ENCODE results near the gene XRRA1.

Gene XRRA1

DNA sequence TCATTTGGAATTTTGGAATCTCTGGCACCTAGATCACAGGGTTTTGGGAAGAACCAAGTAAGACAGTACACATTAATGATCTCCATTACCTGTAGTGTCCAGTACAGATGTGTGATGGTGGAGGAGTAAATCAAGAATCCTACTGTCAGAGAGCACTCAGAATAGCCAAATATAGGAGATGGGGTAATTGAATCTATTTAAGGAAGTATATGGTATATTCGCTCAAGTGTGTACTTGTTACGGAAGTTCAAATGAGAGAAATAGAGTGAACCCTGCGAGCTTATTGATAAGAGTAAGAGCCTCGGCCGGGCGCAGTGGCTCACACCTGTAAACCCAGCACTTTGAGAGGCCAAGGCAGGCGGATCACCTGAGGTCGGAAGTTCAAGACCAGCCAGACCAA lies 2.3 kb upstream of the XRRA1 start:
- no peak for DNase-seq (ENCODE audit: low read depth)

DNA sequence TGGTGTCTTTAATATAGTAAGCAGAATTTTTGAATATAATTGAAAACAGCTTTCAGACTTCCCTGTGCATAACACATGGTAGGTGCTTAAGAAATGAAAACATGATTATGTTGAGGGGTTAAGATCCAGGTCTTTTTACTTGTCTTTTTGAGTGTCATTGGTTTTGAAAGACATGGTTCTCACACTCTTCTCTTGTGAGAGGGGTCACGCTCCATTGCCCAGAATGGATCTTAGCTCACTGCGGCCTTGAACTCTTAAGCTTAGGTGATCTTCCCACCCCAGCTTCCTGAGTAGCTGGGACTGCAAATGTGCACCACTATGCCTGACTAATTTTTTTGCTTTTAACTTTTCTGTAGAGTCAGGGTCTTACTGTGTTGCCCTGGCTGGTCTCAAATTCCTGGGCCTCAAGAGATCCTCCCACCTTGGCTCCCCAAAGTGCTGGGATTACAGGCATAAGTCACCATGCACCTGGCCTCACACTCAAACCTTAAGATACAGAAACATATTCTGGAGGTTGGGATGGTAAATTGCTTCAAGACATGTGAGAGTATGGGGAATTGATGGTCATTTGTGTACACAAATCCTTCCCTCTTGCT lies 1.6 kb upstream of the XRRA1 start:
- DNase-seq (ENCODE audit: low read depth), result no peak

DNA sequence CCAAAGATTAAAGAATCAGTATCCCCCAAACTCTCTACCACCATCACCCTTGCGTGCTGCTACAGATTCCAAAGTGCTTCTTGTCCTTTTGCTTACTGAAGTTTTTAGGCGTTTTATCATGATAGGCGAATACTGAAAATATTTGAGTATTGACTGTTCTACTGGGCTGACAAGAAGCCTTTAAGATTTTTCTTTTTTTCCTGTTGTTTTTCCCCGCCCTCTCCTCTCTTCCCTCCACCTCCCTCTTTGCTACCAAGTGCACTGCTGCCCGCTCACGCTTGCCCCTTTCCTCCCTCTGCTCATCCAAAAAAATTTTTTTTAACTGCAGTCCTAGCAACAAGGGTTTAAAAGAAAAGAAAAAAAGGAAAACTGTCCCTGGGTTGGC lies 854 bp upstream of the XRRA1 start:
- DNase-seq (ENCODE audit: low read depth), result no peak

DNA sequence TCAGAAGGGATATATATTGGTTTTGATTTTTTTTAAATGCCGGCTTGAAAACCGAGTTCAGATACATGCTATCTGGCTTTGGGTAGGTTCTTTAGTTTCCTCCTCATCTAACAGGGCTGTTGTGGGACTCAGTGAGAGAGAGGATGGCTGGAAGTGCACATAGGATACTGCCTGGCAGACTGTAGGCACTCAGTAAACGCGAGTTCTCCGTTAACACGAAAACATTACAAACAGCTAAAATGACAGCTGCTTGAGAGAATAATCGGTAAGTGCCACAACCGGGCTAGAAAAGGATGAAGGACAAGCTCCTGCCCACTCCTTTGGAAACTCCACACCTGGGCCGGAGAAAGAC lies 369 bp downstream of the XRRA1 start:
- no peak for DNase-seq (ENCODE audit: low read depth)

DNA sequence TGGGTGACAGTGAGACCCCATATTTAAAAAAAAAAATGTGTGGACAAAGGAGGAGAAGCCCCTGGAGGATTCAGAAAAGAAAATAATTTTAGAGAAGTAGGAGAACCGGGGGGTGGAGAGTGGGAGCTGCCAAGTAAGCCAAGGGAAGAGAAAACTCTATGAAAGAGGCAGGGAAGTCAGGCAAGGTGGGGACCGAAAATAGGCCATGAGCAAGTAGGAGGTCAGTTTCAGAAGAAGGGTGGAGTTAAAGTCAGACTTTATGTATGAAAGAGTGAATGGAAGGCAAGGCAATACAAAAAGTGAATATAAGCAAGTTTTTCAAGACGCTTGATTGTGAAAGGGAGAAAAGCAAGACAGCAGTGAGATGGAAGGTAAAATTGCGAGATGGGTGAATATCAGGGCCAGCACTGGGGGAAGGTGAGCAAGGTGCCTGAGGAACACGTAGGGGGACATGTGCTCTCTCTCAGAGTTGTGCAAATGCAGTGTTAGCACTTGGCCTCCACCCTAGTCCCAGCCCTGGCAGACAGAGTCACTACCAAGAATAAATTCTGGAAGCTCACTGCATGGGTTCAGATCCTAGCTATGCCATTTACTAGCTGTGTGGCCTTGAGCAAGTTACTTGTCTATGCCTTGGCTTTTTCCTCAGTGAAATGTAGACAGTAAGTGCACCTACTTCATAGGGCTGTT lies 6.7 kb downstream of the XRRA1 start:
- no peak for DNase-seq (ENCODE audit: low read depth)

DNA sequence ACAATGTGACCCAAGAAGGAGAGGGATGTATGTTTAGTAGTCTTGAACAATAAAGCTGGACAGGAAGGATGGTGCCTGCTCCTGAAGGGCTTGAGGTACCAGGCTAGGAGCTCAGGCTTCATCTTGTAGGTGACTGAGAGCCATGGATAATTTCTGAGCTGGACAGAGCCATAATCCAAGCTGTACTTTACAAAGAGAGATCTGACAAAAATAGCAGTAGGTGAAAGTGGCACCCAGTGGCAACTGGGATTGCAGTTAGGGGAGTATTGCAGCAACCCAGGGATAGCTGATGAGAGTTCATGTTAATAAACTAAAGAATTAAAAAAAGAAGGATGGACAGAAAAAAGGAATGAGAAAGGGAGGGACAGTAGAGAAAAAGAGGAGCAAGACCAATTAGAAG lies 7.4 kb downstream of the XRRA1 start:
- no peak for DNase-seq (ENCODE audit: low read depth)

DNA sequence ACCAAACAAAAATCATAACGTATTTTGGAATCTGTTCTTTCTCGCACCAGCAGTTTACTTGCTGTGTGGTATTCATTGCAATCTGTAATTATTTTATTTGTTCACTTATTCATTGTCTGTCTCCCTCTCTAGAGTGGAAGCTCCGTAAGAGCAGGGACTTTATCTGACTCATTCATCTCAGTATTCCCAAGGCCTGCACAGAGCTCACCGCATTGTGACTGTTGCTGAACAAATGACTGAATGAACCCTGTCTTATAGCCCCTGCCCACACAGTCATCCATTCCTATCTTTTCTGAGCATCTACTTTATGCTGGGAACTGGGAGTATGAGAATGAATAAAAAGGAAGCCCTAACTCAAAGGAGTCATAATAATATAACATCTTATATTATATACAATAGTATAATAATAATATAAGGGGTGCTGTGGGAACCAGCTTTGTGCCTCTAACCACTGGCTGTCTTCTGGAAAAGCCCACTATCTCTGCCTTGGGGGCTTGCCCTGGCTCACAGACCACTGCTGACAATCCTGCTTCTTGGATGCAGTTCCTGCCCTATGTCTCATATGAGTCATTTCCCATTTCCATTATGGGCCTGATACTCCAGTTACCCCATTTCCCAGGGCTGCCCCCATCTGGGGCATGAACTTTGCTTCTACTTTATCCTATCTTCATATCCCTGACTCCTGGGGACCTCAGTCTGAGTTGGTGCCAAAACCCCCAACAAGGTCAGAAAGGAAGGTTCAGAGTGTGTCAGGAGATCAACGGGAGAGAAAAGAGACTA lies 11.0 kb downstream of the XRRA1 start:
- no peak for DNase-seq (ENCODE audit: low read depth)

DNA sequence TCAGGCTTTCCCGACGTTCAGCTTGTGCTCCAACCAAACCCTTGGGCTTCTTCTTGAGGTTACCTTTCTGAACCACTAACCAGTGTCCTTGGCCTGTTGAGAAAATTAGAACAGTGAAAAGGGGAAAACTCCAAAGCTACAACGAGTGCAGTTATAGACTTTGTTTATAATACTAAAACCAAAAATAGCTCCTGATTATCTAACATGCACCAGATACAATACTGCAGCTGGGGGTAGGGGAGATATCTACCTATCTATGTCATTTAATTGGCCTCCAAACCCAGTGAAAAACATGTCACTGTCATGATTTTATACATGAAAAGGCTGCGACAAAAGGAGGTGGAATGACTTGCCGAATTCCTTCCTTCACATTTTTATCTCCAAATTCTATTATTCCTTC lies 11.9 kb downstream of the XRRA1 start:
- DNase-seq (ENCODE audit: low read depth), result no peak

DNA sequence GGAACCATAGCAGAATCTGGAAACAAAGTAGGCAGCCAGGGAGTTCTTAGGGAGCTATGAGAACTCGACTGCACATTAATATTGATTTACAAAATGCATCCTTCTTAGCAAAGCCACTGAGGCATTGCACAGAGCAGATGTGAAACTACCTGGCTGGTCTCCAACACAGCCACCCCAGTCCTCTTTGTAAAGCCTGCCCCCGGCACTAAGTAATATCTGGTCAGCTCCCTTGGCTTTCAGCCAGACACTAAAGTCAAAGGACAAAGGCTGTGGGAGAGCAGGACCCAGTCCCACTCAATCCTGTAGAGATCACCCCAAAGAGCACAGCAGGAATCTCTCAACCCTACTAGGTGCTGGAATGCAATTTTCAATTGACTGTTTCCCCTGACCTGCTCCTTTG lies 12.8 kb downstream of the XRRA1 start:
- DNase-seq (ENCODE audit: low read depth), result no peak

DNA sequence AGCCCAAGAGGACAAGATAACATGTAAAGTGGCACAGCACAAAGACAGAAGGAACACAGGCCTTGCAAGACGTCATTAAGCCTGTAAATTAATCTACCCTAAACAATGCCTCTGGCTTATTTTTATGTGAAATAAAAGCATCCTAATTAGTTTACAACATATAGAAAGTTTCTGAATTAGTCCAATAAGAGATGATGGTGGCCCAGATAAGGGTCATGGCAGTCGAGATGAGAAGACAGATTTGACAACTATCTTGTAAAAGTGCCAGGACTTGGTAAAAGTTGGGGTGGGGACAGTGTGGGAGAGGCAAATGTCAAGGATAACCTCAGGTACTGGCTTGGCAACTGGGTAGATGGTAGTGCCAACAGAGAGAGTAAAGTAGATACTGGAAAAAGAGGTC lies 13.6 kb downstream of the XRRA1 start:
- no peak for DNase-seq (ENCODE audit: low read depth)

DNA sequence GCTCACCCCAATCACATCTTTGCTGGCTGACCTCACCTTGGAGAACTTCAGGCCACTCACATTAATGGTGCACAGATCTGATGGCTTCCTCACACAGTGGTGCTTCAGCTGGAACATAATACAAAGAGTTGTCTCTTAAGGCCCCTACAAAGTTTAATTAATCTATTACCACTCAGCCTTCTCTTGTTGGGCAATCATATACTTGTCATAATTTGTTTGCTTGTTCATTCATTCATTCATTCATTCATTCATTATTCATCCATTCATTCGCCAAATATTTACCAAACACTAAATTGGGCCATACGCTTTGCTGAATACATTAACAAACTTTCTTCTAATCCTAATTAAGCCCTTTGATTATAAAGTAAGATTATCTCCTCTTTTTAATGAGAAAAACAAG lies 15.1 kb downstream of the XRRA1 start:
- DNase-seq (ENCODE audit: low read depth), result no peak

DNA sequence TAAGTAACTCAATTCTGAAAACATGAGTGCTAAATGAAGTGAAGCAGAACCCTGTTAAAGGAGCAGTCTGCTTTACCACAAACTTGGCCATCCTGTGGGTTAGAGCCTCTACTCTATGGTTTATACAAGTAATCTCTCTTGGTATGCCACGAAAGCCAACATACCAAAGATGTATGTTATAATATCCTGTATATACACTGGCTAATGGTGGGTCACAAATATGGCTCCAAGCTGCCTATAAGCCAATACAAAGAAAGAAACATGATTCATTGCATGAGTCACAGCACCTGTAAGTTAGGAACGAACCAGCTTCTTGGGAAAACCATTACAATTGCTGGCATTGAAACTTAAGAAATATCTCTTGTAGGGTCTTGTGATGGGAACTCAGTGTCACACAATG lies 16.1 kb downstream of the XRRA1 start:
- DNase-seq (ENCODE audit: low read depth), result no peak

DNA sequence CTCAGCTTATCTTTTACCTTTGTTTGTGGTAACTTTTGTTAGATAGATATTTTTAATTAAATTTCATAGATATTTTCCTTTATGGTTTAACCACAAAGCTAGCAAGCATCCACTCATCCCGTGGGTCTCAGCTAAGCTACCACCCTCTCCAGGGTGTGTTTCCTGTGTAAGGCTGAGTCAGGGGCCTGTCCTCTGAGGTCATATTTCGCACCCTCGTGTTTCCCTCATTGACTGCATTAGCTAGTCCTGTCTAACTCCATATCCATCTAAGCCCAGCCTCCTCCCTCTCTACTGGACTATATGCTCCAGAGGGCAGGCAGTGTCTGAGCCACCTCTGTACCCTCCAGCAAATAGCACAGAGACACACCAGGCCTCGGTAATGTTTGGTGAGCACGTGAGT lies 16.7 kb downstream of the XRRA1 start:
- DNase-seq (ENCODE audit: low read depth), result no peak

DNA sequence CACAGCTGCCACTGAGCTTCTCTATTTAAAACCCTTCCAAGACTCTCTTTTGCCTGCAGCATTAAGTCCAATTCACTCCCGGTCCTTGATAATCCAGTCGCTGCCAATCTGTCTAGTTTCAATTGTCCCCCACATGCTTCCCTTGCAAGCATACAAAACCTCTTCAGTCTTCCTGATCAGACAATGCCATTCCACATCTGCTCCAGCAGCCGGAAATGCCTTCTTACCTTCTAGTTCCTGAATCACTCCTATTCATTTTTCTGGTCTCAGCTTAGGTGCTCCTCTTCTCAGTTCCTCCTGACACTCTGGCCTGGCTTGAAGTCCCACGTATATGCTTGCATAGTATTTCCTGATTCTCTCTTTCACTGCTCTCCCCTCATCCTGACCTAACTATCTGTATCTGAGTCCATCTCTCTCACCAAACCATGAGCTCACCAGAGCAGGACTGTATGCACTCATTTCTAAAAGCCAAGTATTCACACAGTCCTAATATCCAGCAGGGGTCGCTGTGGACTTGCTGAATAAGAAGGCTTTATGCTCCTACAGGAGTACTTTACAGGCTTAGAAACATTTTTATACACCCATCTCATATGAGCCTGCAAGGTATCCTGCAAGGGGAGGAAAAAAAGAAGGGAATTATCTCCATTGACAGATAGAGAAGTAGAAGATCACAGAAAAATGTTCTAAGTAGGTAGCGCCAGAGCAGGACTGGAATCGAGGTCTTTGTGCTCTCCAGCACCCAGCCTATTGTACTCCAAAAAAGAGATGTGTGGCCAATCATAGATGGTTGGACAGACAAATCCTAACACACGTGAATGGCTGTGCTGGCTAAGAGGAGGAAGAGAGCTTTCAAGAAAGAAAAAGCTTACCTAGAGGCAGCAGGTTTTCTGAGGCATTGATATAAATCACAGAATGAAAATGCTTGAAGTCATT lies 19.2 kb downstream of the XRRA1 start:
- DNase-seq (ENCODE audit: low read depth), result peak; percentile 51

DNA sequence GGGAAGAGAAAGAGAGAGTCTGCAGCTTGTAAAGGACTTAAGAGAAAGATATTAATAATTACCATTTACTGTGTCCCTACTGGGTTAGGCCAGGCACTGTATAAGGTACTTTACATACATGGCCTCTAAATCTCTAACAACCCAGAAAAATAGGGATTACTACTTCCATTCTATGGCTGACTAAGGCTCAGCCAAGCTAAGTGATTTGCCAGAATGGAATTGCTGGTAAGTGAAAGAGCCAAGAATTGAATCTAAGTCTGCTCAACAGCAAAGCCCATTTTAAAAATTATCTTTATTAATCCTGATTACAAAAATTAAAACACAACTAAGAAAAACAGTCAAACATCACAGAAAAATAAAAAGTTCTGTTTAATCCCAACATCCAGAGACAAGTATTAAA lies 21.4 kb downstream of the XRRA1 start:
- no peak for DNase-seq (ENCODE audit: low read depth)

DNA sequence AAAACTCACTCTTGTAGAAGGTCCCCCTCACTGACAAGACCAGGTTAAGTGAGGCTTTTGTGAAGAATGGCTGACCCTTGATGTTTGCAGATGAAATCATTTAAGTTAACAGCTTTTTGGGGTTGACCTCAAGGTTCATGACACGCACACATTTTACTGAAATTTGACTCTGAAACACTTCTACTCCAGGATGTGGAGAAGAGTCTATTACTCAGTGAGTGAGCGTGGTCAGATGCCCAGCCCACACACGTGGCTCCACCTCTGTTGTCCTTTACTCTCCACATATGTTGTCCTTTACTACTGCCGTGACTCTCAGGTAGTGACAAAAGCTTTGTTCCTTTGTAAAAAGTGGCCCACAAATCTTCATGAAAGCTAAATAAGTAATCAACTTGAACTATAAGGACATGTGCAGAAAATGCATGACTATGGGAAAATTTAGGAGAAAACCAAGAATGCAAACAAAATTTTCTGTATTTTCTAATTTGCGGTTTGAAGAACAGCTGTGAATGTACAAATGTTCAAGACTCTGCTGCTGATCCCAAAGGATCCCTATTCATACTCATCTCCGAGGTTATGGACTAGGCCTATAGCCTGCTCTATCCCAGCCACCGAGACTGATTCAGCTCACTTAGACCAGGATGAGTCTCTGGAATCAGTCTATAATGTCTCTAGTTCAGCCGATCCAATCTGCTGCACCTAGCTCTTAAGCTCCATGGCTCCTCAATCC lies 22.4 kb downstream of the XRRA1 start:
- no peak for DNase-seq (ENCODE audit: low read depth)

DNA sequence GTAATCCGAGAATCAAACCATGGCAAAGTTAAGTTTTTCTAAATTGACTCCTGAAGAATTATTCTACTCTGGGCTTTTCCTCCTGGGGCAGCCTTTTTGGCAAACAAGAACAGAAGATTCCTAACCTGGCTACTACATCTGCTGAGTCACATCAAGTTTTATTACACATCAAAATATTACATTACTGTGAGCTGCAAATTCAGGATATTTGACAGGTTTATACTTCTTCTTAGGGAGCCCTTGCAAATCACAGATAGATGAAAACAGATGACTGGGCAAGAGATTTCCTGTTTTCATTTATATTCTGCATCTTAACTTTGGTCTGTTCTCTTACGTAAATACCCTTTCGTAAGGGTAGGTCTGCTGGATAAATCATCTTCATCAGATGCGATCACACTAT lies 23.6 kb downstream of the XRRA1 start:
- no peak for DNase-seq (ENCODE audit: low read depth)

DNA sequence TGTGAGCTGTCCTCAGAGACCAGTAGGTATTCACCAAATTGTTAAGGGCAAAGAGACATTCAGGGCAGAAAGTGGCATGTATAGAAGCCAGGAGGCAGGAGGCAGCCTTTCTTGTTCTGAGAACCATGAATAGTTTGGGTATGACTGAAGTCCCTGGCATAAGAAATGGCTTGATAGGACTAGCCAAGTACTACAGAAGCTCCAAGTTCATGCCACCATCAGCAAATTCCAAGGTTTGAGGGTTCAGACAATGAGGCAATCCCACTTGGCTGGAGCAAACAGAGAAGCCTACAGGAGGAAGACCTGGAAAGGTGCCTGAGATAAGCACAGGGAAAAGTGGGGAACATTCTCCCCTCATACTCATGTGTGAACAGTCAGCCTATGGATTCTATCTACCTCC lies 25.8 kb downstream of the XRRA1 start:
- DNase-seq (ENCODE audit: low read depth), result no peak

DNA sequence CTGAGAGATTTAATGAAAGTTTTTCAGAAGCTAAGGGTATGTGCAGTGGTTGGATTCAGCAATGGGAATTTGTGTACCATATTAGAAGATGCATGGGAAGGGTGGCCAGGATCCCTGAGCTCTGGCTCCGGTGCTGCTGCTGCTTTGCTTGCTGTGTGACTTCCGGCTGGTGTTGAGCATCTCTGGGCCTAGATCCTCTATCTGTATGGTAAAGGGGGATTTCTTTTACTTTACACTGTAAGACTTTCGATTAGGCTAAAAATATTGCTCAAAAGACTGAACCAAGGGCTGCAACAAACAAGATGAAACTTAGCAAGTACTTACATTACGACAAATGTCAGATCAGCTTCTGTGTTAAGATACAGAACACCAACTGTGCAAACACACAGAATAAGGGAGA lies 39.1 kb downstream of the XRRA1 start:
- DNase-seq (ENCODE audit: low read depth), result no peak

DNA sequence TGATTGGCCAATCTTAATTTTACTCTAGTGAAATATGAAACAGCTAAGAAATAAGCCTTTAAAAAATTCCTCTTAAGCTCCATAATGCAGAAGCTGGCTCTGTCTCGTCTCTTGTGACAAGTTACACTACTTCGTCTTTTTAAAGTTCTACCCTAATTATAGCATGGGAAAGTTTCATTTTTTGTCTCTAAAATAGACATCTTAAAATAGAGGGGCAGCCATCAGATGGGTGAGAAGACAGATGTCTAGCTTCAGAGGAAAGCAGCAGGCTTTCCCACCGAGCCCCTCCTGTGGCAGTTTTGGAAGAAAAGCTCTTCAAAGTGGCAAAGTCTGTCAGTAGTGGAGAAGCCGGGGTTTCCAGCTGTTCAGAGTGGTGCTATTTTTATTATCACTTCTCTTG lies 39.5 kb downstream of the XRRA1 start:
- DNase-seq (ENCODE audit: low read depth), result no peak

DNA sequence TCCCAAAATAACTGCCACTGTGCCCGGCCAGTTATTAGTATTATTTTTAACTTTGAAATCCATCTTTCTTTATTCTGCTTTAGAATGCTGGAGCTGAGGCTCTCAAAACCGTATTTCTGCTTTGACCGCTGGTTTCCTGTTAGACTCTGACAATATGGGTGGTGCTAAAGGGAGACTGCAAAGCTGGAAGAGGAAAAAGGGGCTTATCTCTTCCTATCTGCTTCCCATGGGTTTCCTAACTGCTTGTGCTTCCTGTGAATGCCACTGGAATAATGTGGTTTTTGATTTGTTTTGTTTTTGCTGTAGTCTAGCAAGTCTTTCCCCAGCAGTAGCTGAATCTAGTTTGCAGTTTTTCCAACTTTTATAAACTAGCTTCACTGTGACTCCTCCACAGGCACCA lies 43.6 kb downstream of the XRRA1 start:
- DNase-seq (ENCODE audit: low read depth), result no peak

DNA sequence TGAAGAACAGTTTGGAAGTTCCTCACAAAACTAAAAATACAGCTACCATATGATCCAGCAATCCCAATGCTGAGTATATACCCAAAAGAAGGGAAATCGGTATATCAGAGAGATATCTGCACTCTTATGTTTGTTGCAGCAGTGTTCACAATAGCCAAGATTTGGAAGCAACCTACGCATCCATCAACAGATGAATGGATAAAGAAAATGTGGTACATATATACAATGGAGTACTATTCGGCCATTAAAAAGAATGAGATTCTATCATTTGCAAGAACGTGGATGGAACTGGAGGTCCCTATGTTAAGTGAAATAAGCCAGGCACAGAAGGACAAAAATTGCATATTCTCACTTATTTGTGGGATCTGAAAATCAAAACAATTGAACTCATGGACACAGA lies 46.5 kb downstream of the XRRA1 start:
- DNase-seq (ENCODE audit: low read depth), result no peak

Data from T follicular helper cell (primary cell).